ENCODE data around the gene LMO2.

The LMO2 gene

DNA sequence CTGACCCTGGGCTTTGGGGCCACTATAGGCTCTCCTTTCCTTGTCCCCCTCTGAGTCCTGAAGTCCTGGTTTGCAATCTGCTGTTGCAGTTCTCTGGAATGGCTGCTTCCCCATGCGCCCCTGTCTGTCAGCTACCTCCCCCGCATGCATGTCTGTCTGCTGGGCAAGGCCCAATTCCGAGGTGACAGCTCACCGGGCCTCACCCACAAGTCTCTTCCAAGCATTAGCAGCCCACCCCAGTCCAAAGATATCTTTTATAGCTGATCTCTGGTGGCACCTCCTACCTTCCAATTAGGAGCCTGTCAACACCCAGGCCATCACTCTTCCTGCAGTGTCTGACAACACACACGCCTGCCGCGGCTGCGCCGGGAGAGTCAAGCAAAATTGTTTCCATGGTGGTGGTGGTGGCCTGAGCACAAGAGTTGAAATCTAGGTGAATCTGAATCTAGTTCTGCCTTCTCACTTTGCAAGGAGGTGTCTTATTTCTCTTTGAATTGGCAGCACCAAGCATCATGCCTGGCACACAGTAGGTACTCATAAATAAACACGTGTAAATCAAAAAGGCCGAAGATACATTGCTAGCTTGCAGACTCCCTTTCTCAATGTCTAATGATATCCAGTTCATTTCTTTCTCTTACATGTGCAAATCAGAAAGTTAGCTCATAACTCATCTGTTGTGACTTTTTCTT is 1.2 kb upstream of the LMO2 start:
- TF ChIP-seq, protein P1, sequence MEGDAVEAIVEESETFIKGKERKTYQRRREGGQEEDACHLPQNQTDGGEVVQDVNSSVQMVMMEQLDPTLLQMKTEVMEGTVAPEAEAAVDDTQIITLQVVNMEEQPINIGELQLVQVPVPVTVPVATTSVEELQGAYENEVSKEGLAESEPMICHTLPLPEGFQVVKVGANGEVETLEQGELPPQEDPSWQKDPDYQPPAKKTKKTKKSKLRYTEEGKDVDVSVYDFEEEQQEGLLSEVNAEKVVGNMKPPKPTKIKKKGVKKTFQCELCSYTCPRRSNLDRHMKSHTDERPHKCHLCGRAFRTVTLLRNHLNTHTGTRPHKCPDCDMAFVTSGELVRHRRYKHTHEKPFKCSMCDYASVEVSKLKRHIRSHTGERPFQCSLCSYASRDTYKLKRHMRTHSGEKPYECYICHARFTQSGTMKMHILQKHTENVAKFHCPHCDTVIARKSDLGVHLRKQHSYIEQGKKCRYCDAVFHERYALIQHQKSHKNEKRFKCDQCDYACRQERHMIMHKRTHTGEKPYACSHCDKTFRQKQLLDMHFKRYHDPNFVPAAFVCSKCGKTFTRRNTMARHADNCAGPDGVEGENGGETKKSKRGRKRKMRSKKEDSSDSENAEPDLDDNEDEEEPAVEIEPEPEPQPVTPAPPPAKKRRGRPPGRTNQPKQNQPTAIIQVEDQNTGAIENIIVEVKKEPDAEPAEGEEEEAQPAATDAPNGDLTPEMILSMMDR (IDR thresholded peaks at IDR 0.05; ENCODE audit: low read depth, low read length, missing control alignments), result no peak
- no peak overlapping the region for H3K4me3 ChIP-seq (ENCODE audit: low read depth, low read length)
- DNase-seq (ENCODE audit: low read depth), result no peak
- in situ Hi-C loops (cut with HindIII; ENCODE audit: low sequenced_read_pairs), result no loop called here

DNA sequence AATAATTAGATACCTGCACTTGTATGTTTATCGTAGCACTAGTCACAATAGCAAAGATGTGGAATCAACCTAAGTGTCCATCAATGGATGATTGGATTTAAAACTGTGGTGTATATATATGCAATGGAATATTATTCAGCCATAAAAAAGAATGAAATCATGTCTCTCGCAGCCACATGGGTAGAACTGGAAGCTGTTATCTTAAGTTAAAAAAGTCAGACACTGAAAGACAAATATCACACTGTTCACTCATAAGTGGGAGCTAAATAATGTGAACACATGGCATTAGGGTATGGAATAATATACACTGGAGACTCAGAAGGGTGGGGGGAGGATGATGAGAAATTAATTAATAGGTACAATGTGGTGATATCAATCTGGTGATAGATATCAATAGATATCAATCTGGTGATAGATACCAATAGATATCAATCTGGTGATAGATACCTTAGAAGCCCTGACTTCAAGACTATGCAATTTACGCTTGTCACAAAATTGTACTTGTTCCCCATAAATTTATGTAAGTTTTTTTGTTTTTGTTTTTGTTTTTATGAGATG is 2.0 kb downstream of the LMO2 start:
- no peak overlapping the region for H3K4me3 ChIP-seq (ENCODE audit: low read depth, low read length)
- TF ChIP-seq, protein P1 (IDR thresholded peaks at IDR 0.05; ENCODE audit: low read depth, low read length, missing control alignments), result no peak
- in situ Hi-C loops (cut with HindIII; ENCODE audit: low sequenced_read_pairs), result no loop called here
- DNase-seq (ENCODE audit: low read depth), result no peak

DNA sequence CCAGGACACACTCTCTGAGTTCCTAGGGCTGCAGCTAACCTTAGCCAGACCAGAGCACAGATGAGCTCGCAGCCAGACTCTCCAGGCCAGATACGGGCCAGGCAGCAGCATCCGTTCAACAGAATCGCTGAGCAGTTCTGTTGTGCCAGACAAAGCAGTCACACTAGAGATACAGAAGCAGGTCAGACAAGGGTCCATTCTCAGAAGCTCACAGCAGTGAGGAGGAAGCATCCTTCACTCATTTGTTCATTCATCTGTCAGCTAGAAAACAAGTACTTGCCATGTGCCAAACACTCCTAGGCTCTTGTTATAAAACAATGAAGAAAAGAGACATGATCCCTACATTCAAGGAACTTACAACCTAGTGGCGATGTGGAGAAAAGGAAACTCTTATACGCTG is 2.6 kb downstream of the LMO2 start:
- DNase-seq (ENCODE audit: low read depth), result no peak
- in situ Hi-C loops (cut with HindIII; ENCODE audit: low sequenced_read_pairs), result no loop called here
- TF ChIP-seq, protein P1 (IDR thresholded peaks at IDR 0.05; ENCODE audit: low read depth, low read length, missing control alignments), result no peak
- no peak overlapping the region for H3K4me3 ChIP-seq (ENCODE audit: low read depth, low read length)

DNA sequence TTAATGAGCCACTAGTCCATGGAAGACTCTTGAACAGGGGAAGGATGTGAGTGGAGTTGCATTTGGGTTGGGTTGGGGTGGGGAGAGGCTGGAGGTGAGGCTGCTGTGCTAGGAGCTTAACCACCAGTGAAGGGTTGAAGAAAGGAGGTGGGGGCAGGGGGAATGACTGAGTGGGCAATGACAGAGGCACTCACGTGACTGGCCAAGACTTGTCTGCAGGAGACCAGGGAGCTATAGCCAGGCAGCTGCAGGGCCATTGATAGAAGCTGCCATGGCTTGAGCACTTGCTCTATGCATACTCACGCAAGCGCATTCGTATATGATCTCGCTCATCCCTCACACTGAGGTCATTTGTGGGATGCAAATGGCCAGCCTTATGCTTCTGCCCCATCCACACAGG is 4.0 kb downstream of the LMO2 start:
- no peak for DNase-seq (ENCODE audit: low read depth)
- no peak overlapping the region for H3K4me3 ChIP-seq (ENCODE audit: low read depth, low read length)
- TF ChIP-seq, protein P1 (IDR thresholded peaks at IDR 0.05; ENCODE audit: low read depth, low read length, missing control alignments), result no peak
- in situ Hi-C loops (cut with HindIII; ENCODE audit: low sequenced_read_pairs), result no loop called here

DNA sequence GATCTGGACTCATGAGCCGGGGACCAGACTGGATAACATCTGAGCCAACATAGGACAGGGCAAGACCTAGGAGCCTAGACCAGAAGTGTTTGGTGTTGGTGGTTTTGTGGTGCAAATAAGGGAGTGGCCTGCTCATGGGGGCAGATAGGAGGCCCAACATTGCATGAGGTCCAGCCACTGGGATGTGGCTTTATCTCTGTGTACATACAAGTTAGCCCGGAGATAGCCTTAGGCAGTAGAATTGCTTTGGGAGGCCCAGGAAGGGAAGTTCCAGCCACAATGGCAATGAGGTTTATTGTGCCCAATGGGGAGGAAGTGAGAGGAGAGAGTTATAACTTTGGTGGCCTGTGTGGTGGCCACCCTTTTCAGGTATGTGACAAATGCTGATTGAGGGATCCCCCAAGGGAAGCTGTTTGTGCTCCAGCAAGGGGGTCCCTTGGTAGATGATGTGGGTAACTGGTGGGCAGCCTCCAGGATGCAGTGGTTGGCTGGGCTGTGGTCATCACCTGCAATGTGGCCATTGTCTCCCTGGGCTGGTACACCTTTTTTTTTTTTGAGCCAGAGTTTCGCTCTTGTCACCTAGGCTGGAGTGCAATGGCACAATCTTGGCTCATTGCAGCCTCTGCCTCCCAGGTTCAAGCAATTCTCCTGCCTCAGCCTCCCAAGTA is 6.4 kb downstream of the LMO2 start:
- TF ChIP-seq, protein P1 (IDR thresholded peaks at IDR 0.05; ENCODE audit: low read depth, low read length, missing control alignments), result no peak
- in situ Hi-C loops (cut with HindIII; ENCODE audit: low sequenced_read_pairs), result no loop called here
- DNase-seq (ENCODE audit: low read depth), result no peak

DNA sequence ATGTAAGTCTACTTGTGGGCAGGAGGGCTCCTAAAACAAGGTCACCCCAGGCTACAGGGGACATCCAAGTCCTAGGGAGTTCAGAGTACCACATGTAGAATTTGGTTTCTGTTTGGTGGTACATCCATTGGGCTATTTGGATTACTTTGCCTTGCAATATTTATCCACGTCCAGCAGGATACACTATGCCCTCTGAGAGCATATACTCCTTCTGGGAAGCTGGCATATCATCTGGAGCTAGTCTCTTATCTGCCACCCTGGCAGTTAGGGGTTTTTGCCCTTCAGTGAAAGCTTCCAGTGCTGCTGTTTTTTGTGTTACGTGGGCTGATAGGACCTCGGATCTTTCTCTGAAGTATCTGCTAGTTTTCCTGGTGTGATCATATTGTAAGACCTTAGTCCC is 7.3 kb downstream of the LMO2 start:
- in situ Hi-C loops (cut with HindIII; ENCODE audit: low sequenced_read_pairs), result no loop called here
- DNase-seq (ENCODE audit: low read depth), result no peak
- TF ChIP-seq, protein P1 (IDR thresholded peaks at IDR 0.05; ENCODE audit: low read depth, low read length, missing control alignments), result no peak
- H3K4me3 ChIP-seq (ENCODE audit: low read depth, low read length), result no peak overlapping the region

More for the DNA sequence above, 6.4 kb downstream of the LMO2 start:
- H3K4me3 ChIP-seq (ENCODE audit: low read depth, low read length), result no peak overlapping the region

All from astrocyte of the cerebellum (primary cell).